Stimulated activated CD4-positive, alpha-beta T cell treated with anti-CD3 and anti-CD28 coated beads, Interleukin-15, amount 100 ng/mL, for 1 hour (primary cell): ENCODE data around the gene AOPEP.
A peak's percentile ranks its signal among the peaks of the same experiment; 100 is the strongest.

Experiments
- DNase-seq, 2 donors: peaks; one replicate each; pipeline ENCODE4 v3.0.0-alpha.2; 2020; ENCODE audit warnings: low read depth in 1 of 2, low spot score in 1 of 2

The AOPEP gene

GRCh38 chr9:95105519-95106287 lies 379.2 kb downstream of the AOPEP start:
- no peak for DNase-seq

GRCh38 chr9:95107001-95107749 lies 380.7 kb downstream of the AOPEP start:
- no peak for DNase-seq

DNA sequence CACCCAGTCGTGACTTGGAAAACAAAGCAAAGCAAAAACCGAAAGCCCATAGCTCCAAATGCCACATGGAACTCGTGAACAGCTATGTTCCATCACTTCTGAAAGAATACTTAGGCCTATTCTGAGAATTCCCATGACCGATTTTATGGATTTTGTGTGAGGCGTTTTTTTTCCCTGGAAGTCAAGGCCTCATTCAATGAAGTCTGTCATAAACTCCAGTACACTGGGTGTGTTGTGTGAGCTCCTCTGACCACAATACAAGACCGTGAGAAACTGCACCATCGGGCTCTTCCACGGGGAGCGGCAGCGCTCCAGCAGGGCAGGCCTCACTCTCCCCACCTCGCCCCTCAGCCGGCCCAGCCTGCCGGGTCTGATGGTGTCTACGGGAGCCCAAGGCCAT lies 381.5 kb downstream of the AOPEP start:
- no peak for DNase-seq

DNA sequence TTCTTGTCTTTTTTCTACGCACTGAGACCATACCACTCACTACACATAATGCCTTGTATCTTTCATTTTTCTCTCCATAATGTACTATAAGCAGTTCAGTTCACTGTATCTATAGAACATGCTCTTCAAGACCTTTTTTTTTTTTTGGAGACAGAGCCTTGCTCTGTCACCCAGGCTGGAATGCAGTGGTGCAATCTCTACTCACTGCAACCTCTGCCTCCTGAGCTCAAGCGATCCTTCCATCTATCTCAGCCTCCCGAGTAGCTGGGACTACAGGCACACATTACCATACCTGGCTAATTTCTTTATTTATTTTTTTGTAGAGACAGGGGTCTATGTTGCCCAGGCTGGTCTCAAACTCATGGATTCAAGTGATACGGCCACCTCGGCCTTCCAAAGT lies 382.3 kb downstream of the AOPEP start:
- no peak for DNase-seq

DNA sequence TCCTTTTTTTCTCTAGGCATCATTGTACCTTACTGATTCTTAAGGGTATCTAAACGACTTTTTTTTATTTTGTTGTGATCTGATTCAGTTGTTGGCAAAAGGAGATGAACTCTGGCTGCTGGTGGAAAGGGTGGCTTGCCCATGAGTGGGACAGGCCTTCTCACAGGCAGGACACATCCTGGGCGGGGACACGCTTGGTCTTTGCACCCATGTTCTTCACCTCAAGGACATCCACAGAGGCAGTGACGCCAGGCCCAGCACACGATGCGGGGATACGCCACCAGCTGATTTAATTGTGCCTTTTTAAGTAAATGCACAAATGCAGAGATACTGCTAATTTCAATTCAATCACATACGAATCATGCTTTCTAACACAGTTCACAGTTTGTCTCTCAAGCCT lies 383.0 kb downstream of the AOPEP start:
- DNase-seq = no peak

DNA sequence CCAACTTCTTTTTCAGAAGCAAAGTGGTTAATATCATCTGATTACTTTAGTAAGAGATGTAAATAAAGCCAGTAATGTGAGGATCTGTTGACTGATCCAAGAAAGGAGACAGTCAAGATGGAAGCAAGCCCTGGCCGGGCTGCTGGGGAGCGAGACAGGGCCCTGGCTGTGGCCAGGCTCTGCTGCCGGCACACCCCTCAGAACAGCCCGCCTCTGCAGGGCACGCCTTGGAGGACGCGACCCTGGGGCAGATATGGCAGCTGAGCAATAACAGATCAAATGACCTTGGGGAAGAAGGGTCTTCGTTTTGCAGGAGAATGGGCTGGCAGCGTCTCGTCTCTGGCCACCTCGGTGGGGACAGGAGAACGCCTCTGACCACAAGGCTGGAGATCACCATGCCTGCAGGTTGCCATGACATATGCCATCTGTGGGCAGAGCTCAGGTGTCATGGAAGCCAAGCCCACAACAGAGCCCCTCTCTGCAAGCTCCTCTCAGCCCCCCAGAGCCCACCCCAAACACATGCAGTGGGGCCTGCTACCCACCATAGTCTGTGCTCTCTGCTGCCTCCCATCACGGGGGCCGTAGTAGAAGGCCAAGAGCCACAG lies 384.5 kb downstream of the AOPEP start:
- no peak for DNase-seq

- no peak for DNase-seq
Observed at GRCh38 chr9:95111716-95112115, 385.2 kb downstream of the AOPEP start.

GRCh38 chr9:95112436-95113280 lies 386.2 kb downstream of the AOPEP start:
- no peak for DNase-seq

- DNase-seq = no peak
Observed at GRCh38 chr9:95115104-95115503, 388.6 kb downstream of the AOPEP start.

GRCh38 chr9:95116002-95116807 lies 389.7 kb downstream of the AOPEP start:
- no peak for DNase-seq

GRCh38 chr9:95116808-95117204 lies 390.3 kb downstream of the AOPEP start:
- DNase-seq = no peak

GRCh38 chr9:95118596-95118995 lies 392.1 kb downstream of the AOPEP start:
- no peak for DNase-seq

GRCh38 chr9:95120781-95121370 lies 394.4 kb downstream of the AOPEP start:
- no peak for DNase-seq

GRCh38 chr9:95124582-95125367 lies 398.3 kb downstream of the AOPEP start:
- DNase-seq = no peak

DNA sequence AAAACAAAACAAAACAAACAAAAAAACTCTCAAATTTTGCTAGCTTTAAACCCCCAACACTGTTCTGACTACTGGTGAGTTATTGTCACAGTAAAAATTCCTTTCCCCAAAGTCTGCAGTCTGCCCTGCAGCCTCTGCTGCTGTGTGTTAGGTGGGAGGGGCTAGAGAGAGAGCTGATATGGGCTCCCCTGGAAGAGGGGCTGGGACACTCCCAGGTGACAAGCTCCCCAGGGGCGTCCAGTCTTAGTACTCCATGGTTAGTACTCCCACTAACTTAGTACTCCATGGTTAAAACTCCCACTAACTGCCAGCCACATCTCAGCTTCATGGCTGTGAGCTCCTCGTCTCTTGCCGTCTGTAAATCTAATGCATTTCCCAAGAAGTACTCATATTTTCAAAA lies 399.2 kb downstream of the AOPEP start:
- DNase-seq = no peak

DNA sequence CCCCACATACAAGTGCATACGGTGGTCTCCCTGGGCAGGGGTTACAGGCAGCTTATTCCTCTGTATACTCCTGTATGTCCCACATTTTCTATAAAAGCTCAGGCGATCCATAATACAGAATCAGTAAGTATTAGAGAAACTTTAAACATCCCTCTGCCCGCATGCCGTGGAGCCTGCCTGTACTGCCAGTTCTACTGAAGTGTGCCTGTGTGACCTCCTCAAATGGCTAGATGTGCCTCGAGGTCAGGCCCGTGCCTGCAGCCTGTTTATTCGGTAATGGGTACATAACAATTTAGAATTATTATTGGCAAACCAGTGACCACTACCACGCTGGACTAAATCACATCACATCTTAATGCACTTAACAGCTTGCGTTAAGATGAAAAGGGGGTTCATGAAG lies 400.2 kb downstream of the AOPEP start:
- DNase-seq = no peak

GRCh38 chr9:95127249-95128176 lies 401.0 kb downstream of the AOPEP start:
- DNase-seq = peak; percentile 29 to 60

DNA sequence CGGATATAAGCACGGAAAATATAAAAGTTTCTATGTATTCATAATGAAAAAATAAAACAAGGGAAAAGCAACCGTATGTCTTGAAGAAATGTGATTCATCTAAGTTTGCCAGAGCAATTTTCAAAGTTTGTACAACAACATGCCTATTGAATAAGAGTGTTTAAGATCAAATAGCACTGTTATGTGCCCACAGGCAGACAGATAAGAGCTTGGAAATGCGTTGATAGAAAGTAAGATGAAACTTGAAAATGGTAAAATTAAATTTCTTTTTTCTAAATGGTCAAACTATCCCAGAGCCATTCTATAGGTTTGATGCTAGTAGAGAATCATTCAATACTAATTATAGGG lies 401.7 kb downstream of the AOPEP start:
- no peak for DNase-seq
